ENCODE measurements around the gene RIIAD1. TPM values are rescaled to one million over a fixed set of nuclear protein-coding genes. Genes with fewer than 3 reads are reported as not detected.
"Not testable (repeated sequence)": the region's sequence is repeated elsewhere in the genome, so short reads cannot be mapped to it uniquely, and the experiment has no call there.

Gene RIIAD1
- total RNA-seq, 1 donor from 2014 or later: 8.3 TPM

DNA sequence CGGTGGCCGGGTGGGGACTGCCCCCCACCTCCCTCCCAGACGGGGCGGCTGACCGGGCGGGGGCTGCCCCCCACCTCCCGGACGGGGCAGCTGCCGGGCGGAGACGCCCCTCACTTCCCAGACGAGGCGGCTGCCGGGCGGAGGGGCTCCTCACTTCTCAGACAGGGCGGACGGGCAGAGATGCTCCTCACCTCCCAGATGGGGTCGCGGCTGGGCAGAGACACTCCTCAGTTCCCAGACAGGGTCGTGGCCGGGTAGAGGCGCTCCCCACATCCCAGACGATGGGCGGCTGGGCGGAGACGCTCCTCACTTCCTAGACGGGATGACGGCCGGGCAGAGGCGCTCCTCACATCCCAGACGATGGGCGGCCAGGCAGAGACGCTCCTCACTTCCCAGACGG, 47.9 kb downstream of the RIIAD1 start:
- intact Hi-C loops (cut with DNase I): loop anchor here (10.0 kb wide), 1 partner anchor 66 kb away; the partner anchor contains the start of genes C2CD4D and RORC
- DNase-seq; ATAC-seq (ENCODE audit: poor library complexity): not testable (repeated sequence)

DNA sequence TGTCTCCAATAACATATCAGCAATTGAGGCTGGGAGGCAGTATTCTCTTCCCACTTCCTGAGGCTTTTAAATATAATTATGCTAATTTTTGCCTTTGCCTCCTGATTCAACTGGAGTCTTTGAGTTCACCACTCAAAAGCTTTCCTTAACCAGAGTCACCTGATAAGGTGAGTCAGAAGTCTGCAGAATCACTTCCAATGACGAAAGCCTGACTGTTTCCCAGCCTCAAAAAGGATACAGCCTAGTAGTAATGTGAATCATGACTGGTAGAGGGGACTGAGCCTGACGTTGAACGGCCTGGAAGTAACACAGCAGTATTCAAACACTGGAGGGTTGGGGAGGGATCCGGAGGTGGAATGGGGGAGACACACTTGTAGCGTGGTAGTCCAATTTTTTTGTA, 52.4 kb downstream of the RIIAD1 start:
- DNase-seq (no peak), ATAC-seq (ENCODE audit: poor library complexity) (no peak)
- intact Hi-C loops (cut with DNase I): no loop called here

DNA sequence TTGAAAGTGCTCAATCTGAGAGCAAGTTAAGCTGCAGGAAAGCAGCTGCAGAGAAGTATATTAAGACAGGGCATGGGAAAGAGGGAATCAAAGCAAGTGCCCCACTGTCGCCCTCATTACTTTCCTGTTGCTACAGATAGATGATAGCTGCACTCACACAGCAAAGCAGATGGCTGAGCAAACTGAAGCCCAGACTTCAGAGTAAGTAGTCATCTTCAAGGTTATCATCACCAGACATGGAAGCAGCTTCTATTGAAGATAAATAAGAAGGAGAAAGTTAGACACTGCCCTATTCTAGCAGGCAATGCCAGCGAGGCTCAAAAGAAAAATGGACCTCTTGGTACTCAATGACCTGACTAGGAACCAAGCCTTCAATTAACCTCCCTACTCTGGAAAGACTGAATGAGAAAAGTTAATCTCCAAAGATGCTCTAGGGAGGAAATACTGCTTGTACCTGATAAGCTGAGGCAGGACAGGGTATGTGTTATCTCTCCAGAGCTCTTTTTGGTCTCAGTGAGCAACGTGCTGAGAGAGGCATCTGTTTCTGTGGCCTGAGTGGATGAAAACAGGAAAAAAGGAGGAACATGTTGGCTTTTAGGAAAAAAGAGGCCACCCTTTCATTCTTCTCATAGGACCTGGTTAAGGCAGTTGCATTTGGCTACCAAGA, 53.1 kb downstream of the RIIAD1 start:
- DNase-seq (no peak), ATAC-seq (ENCODE audit: poor library complexity) (no peak)
- intact Hi-C loops (cut with DNase I): no loop called here

DNA sequence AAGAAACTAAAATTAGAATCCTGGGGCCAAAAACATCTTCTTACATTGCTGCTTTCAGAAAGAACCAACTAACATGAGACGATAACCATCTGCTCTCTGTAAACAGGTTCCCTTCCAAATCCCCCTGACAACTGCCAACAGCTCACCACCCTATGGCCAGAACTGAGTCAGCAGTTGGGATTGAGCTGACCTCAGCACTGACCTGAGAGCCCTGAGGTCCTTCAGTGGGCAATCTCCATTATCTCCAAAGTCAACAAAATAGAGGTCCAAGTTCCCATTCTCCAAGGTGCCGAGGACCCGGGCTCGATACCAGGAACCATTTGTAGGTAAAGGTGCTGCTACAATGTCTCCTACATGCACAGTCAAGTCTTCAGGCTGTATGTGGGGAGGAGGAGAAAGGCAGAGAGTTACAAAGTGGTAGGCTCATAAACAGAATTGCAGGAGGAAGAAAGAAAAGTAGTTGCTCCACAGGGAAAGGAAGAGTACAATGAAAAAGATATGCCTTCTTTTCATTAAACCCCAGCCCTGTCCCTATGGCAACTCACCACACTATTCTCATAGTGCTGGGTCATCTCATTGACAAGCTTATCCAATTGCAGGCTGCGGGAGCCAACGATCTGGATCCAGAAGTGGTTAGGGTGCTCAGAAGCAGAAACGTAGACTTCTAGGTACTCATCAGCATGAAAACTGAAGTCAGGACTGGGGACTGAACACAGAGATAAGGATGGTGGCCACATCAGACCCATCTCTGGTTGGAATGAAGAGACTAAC, 54.8 kb downstream of the RIIAD1 start:
- ATAC-seq (ENCODE audit: poor library complexity) (no peak), DNase-seq (no peak)
- intact Hi-C loops (cut with DNase I): no loop called here

DNA sequence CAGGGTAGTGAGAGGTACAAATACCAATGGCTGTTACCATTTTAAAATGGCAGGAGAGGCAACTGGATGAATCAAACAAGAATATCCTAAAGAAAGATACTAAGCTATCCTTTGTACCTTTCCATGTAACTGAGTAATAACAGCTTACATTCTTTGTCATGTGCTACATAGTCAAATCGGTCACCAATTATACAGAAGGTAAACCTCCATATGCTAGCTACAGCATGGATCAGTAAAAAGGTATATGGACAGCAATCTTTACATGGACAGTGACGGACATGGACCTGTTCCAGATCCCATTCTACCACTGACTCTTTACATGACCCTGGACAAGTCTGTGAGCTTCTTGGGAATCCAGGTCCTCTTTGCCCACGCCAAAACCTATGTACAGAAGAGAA, 55.3 kb downstream of the RIIAD1 start:
- ATAC-seq (ENCODE audit: poor library complexity): no peak
- DNase-seq: no peak
- intact Hi-C loops (cut with DNase I): no loop called here

DNA sequence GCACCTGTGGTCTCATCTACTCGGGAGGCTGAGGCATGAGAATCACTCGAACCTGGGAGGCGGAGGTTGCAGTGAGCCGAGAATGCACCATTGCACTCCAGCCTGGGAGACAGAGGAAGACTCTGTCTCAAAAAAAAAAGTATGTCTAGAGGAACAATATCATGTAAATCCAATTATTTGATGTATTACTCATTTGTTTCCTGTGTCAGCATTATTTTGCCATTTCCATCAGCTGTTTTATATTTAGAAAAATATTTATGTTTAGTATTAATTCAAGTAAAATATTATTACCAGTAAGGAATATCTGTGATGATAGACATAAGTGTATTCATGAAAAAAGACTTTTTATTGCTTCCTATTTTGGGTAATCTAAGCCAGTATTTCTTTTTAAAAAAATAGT, 56.0 kb downstream of the RIIAD1 start:
- intact Hi-C loops (cut with DNase I): no loop called here
- no peak for ATAC-seq (ENCODE audit: poor library complexity)
- no peak for DNase-seq

Other genes with a start within 250 kb of the RIIAD1 start
- gene CGN, start 210.1 kb upstream of the RIIAD1 start, total RNA-seq: 0.27 TPM
- 3.4 TPM for gene TUFT1, start 181.2 kb upstream of the RIIAD1 start, total RNA-seq
- gene SNX27, start 109.5 kb upstream of the RIIAD1 start, total RNA-seq: 30.4 TPM
- not detected for gene CELF3, start 4.7 kb upstream of the RIIAD1 start, total RNA-seq
- gene MRPL9, start 42.0 kb downstream of the RIIAD1 start, total RNA-seq: 45.0 TPM
- 4.5 TPM for gene TDRKH, start 69.0 kb downstream of the RIIAD1 start, total RNA-seq
- 0.78 TPM for gene LINGO4, start 83.9 kb downstream of the RIIAD1 start, total RNA-seq
- 15.4 TPM for gene RORC, start 110.3 kb downstream of the RIIAD1 start, total RNA-seq
- not detected for gene C2CD4D, start 118.3 kb downstream of the RIIAD1 start, total RNA-seq
- gene THEM5, start 132.2 kb downstream of the RIIAD1 start, total RNA-seq: not detected
- 17.0 TPM for gene THEM4, start 188.0 kb downstream of the RIIAD1 start, total RNA-seq